Hematopoietic multipotent progenitor cell treated with erythropoietin and hydrocortisone succinate and interleukin-3 and kit ligand, for 17 days (in vitro differentiated cells): Measurements from ENCODE around the gene SKIC2.
A peak's percentile ranks its signal among the peaks of the same experiment; 100 is the strongest.

ENCODE experiments used
- DNase-seq: peaks from one replicate; pipeline ENCODE4 v3.0.0-alpha.2; 2015; ENCODE audit warnings: low spot score

The SKIC2 gene

GRCh38 chr6:31945507-31946369, 13.2 kb upstream of the SKIC2 start, which contains the start of gene CFB:
TSS of gene CFB (plus strand) at chr6:31946095. CDS start at chr6:31946222, 127 bp downstream.
- no peak for DNase-seq

GRCh38 chr6:31946370-31946885, 12.5 kb upstream of the SKIC2 start:
- DNase-seq: no peak

GRCh38 chr6:31947070-31947675, 11.8 kb upstream of the SKIC2 start:
- DNase-seq: no peak

- no peak for DNase-seq
These were observed 11.1 kb upstream of the SKIC2 start for GRCh38 chr6:31947864-31948263.

GRCh38 chr6:31948306-31948705, 10.7 kb upstream of the SKIC2 start:
- no peak for DNase-seq

- no peak for DNase-seq
These were observed 10.1 kb upstream of the SKIC2 start for GRCh38 chr6:31948753-31949413.

- no peak for DNase-seq
These were observed 8.9 kb upstream of the SKIC2 start for GRCh38 chr6:31949926-31950548.

- peak; percentile 63 for DNase-seq
These were observed 6.7 kb upstream of the SKIC2 start for GRCh38 chr6:31952140-31952805.

GRCh38 chr6:31952890-31953289, 6.1 kb upstream of the SKIC2 start:
- no peak for DNase-seq

- DNase-seq: no peak
These were observed 4.5 kb upstream of the SKIC2 start for GRCh38 chr6:31954511-31954910.

- DNase-seq: no peak
These were observed 2.2 kb upstream of the SKIC2 start for GRCh38 chr6:31956796-31957195.

GRCh38 chr6:31958412-31958740, 599 bp upstream of the SKIC2 start:
- DNase-seq: no peak

GRCh38 chr6:31961616-31962015, 2.6 kb downstream of the SKIC2 start:
- DNase-seq: no peak

GRCh38 chr6:31963921-31964320, 4.9 kb downstream of the SKIC2 start:
- no peak for DNase-seq

- DNase-seq: no peak
These were observed 6.7 kb downstream of the SKIC2 start for GRCh38 chr6:31965700-31966099.

GRCh38 chr6:31966506-31966905, 7.5 kb downstream of the SKIC2 start:
- DNase-seq: no peak

- DNase-seq: no peak
These were observed 8.3 kb downstream of the SKIC2 start for GRCh38 chr6:31966997-31967925.

GRCh38 chr6:31967926-31968320, 8.9 kb downstream of the SKIC2 start:
- no peak for DNase-seq

GRCh38 chr6:31968326-31968725, 9.4 kb downstream of the SKIC2 start:
- DNase-seq: no peak

- DNase-seq: no peak
These were observed 10.1 kb downstream of the SKIC2 start for GRCh38 chr6:31968791-31969711.
